GM21360 (cell line): ENCODE data around the gene VPS35L.

Source experiments
- ATAC-seq: cut with Tn5 transposase; IDR thresholded peaks from one replicate; pipeline ENCODE4 v1.9.1; 2021; ENCODE audit warnings: mild to moderate bottlenecking, moderate library complexity; ENCODE audit not compliant: unreplicated experiment

Gene VPS35L

DNA sequence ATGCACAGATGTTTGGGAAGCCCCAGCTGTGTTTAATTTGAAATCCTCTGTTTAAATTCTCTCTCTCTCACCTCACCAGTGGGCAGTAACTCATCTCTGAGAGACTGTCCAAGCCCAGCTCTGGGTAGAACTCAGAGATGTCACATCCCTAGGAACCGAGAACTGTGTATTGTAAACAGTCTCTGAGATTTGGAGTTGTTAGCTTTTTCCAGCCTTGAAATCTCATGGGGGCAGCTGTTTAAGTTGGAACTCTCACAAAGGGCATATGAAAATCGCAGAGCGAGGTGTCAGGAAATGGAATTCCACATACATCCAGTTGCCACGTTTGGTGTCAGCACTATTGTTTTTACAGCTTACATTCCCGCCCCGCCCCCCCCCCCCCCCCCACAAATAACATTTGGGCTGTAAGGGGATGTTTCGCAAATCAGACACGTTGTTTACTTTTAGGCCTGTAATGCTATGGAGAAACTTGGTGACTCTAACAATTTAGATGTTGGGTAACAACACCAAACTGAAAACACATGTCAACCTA, 34.3 kb downstream of the VPS35L start:
- no peak for ATAC-seq

DNA sequence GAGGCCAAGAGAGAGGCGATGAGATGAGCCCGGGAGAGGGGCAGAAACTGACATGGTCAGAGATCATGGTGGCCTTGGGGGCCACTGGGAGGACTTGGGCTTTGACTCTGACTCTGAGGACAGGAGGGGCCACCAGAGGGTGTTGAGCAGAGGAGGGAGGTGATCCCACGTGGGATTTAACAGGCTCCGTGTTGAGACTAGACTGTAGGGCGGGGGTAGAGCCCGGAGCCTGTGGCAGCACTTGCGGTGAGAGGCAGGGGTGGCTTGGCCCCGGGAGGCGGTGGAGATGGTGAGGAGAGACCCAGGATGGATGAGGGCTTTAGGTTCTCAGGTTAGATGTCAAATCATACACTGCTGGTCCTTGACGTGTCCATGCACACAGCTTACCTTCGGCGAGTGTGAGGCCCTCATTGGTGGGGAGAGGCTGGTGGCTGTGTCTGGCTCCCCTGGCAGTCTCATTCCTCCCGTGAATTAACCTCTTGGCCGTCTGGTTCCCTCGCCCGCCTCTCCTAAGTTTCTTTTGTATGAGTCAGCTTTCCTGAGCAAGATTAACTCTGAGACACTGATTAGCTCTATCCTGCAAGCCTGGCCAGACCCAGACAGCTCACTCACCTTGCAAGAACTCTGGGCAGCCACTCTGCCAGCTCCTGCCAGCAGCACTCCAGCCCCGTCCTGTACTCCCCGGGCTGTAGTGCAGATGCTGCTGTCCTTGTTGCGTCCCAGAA, 39.7 kb downstream of the VPS35L start:
- ATAC-seq: no peak

DNA sequence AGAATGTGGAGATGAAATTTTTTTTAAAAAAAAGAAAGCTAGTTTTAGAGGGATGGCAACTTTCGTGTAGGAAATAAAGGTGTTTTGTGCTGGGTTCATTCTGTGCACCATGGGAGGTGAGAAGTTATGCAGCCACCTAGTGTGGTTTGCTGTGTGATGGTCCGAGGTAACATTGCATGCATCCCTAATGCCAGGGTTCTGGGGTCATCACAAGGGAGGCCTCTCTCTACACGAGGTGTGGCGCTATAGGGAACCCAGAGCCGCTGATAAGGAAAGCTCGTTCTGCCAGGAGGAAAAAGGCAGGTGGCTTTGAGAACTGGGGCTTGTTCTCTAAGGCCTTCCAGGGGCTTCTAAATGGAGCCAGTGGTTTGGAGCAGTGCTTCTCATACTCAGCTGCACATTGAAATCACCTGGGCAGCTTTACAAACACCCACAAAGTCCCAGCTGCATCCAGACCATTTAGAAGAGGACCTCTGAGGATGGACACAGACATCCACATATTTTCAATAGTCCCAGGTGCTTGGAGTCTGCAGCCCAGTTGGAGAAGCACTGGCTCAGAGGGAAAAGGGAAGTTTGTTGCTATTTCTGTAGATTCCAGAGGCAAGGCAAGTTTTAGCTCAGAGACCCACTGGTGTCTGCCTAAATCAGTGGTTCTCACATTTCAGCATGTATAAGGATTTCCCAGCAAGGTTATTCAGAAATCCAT, 43.5 kb downstream of the VPS35L start:
- ATAC-seq: no peak

DNA sequence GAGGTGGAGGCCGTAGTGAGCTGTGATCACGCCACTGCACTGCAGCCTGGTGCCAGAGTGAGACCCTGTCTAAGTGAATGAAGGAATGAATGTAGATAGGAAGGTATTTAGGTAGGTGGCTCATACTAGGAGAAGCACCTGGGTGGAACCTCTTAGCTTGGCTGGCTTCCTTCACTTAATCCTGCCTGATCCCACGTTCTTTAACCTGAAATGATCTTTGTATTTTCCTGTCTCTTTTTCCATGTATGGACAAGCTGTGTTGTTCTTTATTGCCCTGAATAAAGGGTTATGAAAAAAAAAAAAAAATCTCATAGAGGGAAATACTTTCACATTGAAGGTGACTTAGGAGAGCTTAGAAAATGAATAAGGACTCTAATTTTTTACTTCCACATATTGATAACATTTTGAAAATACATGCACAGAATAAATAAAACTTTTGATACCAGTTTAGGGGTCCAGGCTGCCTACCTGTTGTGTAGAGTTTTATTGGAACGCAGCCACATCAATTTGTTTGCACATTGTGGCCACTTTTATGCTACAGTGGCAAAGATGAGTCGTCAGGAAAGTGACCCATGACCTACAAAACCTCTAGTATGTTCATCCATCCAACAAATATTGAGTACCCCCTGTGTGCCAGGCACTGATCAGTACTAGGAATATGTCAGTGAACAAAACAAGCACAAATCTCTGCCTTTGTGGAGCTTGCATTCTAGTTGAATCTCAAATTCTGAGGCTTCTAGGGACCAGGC, 44.6 kb downstream of the VPS35L start:
- ATAC-seq: no peak

DNA sequence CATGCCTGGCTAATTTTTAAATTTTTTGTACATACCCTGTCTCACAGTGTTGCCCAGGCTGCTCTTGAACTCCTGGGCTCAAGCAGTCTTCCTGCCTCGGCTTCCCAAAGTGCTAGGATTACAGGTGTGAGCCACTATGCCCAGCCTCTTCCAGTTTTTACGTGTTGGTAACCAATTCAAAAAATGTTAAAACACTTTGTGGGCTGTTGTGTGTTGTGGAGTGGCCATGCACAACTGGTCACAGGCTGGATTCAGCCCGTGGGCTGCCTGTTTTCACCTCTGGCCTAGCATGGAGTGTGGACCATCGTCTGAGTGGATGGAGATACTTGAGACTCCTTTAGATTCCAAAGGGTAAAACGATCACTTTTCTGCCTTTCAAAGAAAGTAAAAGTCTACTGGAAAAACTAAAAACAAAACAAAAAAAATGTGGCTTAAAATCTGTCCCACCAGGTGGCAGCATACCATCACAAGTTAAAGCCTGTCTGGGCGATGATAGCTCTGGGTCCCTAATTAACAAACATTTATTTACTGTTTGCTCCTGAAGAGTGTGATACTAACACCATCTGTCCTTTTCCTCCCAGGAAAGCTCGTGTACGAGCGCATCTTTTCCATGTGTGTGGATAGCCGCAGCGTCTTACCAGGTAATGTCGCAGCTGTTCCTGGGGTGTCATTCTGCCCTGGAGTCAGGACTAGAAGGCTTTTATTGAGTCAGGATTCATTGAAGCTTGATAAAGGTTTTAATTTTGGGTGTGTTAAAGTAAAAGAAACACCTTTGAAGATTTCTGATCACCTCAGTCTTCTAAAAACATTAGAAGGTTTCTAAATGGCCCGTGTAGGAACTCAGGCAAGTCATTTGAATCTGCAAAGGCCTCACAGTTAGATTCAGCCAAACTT, 45.8 kb downstream of the VPS35L start:
- no peak for ATAC-seq

DNA sequence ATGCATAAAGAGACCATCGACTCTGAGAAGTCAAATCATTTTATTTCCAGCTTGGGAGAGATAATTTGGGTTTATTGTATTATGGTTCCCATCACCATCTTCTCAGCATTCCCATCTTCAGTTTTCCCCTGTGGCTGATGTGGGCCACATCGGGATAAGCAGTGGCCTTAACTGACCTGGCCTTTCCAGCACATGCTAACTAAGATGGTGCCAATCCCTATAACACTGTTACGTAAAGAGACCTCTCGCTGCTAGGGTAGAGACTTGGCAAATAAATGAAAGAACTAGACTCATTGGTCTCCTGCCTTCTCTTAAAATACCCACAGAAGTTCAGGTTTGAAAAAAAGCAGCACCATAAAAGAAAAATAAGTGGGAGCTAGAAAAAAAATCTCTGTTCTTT, 49.4 kb downstream of the VPS35L start:
- ATAC-seq: no peak

DNA sequence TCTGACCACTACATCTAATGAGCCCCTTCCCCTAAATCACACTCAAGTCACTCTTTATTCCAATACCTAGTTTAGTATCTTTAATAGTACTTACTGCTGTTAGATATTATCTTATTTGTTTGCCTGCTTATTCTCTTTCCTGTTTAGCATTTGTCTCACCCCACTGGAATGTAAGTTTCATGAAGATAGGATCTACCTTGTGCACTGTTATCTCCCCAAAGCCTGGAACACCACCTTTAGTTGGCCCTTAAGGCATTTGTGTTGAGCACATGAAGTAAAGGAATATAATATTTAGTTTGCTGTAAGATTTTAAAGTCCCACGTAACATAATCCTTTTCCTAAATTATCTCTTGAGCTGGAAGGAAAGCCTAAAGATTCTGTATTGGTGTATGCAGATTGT, 50.2 kb downstream of the VPS35L start:
- no peak for ATAC-seq

DNA sequence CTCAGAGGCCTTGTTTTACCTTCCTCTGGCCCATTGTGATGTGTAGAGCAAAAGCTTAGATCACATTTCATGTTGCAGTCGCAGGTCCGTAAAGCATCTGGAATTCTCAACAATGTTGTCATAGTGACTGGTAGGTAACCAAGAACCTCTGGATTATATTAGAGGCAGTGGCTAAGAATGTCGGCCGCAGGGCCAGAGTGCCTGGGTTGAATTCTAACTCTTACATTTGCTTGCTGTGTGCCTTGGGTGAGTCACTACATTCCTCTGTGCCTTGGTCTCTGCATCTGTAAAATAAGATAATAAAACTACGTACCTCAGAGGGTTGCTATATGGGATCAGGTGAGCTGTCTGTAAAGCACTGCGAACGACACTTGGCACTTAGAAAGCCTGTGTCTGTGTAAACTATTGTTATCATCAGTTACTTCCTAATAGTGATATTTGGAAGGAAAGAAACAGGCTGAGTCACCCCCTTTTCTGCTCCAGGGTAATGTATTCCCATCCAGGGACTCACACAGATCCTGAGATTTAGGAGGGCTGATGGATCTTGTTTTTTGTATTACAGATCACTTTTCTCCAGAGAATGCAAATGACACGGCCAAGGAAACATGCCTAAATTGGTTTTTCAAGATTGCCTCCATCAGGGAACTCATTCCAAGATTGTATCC, 52.2 kb downstream of the VPS35L start:
- no peak for ATAC-seq

DNA sequence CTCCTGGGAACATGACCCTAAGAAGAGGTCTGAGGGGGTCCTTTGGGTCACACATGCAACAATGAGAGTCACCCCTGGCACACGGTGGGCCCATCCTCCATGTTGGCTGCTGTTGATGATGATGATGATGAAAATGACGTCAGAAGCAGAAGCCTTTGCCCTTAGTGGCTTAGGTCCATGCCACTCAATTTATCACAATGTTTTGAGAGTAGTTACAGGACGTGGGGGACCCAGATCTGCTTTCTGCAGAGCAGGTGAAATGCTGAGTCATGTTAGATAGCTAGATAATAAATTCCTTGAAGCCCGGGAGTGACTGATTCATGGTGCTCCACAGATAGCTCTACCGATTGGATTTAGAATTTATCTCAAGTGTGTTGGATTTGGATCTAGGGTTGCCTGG, 53.9 kb downstream of the VPS35L start:
- no peak for ATAC-seq

DNA sequence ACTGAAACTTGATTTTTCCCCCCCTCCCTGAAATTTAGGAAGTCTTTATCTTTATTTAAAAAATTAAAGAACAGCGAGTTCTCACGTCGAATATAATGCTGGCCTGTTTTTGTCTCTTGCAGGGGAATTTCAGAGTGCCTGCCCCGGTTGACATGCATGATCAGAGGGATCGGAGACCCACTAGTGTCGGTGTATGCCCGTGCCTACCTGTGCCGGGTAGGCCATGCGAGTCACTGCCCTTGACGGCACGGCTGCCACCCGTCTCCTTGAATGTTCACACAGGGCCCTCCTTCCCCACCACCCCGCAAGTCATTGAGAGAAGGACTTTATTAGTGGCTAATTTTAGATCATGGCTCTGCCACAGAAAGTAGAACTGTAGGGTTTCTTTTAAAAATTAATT, 54.7 kb downstream of the VPS35L start:
- no peak for ATAC-seq

DNA sequence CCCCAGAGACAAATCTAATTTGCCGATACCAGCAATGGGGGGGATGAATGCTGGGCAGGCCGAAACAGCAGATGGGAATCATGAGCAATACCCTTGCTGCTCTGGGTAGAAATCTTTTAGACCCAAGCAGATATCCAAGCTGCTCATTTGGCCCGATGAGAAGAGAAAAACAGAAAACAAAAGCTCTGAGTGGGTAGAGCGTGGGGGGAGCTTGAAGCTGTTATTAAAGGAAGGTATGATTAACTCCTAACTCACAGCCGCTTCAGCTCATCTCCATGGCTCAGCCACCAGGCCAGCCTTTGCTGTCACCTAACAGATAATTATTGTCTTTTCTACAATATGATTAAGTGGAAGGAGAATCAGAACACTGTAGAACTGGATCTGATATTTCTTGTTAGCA, 58.3 kb downstream of the VPS35L start:
- ATAC-seq: no peak

DNA sequence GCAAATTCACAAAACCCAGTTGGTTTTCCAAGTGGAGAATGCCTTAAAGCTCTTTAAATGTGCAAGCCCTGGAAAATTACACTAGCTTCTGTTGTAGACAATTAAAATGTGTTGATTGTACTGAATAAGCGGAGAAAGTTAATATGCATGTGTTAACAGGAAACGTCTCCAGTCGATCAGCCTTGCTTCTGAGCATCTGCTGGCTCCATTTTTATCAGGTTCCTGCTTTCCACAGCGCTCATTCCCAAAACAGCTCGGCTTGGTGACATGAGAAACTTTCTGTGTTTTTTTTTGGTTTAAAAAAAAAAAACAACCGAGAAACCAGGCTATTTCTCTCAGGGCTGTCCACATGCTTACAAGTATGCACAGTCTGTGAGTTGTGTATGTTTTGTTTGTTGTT, 60.7 kb downstream of the VPS35L start:
- ATAC-seq: no peak

DNA sequence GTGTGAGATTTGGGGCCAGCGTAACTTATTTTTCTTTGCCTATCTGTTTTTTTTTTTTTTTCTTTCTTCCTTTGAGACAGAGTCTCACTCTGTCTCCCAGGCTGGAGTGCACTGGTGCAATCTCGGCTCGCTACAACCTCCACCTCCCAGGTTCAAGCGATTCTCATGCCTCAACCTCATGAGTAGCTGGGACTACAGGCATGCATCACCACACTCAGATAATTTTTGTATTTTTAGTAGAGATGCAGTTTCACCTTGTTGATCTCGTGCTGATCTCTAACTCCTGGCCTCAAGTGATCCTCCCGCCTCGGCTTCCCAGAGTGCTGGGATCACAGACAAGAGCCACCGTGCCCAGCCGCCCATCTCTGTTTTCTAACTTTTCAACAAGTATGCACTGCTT, 63.4 kb downstream of the VPS35L start:
- no peak for ATAC-seq

DNA sequence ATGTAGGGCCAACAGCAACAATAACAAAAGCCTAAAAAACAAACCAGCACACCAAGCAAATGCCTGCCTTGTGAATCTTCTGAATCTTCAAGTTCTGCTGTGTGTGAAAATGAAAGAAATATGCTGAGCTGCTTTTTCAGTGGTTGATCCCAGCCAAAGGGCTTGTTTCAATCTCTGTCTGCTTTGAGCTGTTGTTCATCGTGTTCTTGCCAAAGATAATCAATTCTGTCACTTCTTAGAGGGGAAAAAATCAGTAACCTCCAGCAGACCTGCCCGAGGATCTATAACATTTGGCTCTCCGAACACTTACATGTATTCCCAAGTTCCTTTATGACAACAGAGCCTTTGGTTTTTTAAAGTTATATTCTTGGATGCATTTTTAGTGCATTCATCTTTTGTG, 65.9 kb downstream of the VPS35L start:
- ATAC-seq: no peak

DNA sequence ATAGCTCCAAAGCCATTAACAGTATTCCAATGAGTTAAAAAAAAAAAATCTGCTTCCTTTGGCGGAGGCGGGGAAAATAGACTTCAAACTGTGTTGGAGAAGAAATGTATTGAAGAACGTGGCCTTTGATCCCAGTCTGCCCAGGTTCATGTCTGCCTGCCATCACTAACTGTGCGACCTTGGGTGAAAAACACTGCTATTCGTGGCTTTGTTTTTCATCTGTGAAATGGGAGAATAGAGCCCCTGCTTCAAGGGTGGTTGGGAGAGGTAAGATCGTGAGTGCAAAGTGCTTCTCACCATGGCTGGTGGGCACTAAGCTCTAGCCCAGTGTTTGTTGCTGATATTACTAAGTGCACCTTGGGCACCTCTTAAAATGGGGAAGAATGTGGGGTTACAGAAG, 69.5 kb downstream of the VPS35L start:
- ATAC-seq: no peak

DNA sequence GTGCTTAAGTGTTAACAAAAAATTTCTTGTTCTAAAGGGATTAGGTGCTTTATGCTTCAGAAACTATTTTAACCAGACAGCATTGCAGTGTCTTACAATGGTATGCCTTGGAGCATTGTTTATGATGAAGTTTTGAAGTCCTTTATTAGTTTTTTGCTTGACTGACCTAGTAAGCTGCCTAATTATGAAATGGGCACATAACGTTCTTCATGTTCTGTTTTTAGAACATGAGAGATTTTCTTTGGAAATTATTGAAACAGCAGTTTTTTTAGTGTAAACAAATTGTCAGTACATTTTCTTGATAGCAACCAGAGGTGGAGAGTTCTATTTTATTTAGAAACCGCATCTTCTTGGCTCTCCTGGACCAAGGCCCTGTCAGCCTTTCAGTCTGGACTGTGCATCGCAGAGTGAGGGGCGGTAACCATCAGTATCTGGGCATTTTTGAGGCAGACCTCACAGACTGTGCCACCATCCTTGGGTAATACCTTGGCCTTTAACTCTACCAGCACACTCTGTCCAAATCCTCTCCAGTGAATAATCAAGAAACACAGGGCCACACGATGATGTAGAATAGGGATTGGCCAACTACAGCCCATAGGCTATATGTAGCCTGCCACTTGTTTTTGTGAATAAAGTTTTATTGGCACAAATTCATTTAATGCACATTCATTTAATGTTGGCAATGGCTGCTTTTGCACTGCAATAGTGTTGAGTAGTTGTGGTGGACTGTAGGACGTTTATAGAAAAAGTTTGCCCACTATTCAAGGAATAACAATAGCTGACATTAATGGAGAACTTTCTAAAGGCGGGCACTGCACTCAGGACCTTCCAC, 81.1 kb downstream of the VPS35L start:
- no peak for ATAC-seq

DNA sequence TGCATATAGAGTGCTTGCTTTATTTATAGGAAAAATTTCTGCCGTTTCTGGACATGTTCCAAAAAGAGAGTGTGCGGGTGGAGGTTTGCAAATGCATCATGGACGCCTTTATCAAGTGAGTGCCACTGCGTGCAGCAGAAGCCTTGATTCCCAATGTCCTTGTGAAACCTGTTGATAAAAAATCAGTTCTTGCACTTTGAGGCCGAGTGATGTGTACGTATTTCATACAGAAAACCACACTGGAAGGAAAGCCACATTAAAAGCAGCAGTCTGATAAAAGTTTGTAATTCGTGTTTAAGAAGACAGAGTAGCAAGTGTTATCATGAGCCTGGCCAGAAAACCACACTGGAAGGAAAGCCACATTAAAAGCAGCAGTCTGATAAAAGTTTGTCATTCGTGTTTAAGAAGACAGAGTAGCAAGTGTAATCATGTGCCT, 84.5 kb downstream of the VPS35L start:
- no peak for ATAC-seq

DNA sequence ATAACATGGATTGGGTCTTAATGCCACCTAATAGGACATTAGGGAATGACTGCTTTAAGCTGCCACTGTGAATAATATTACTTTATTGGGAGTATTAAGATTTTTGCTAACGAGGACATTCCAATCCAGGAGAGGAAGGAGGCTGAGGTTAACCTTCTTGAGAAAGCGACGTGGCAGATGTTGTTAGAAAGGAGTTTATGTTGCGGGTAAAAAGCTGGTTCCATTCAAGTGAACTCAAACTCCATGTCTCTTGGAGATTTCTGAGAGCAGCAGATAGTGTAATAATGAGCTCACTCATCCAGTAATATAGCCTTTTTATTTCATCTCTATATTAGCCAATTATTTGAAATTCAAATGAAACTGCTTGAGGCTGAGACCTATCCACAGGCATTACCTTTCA, 87.0 kb downstream of the VPS35L start:
- ATAC-seq: no peak

DNA sequence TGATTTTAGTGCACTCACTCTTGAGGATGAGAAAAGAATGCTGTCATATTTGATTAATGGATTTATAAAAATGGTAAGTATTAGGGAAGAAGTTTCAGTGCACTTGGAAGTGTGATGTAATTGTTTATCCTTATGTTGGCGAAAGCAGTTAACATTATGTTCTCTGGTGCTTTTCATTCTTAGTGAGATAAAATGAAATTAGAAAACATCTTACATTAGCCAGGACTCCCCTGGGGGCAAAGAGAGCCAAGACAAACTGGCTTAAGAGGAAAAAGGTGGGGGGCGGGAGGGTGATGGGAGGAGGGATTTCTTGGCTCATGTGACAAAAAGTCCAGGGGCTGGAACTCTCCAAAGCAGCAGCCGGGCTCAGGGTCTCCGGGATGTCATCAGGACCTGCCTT, 89.4 kb downstream of the VPS35L start:
- no peak for ATAC-seq
